ENCODE data around the gene TYMS.

Gene TYMS

GRCh38 chr18:644395-645004, 13.0 kb upstream of the TYMS start:
- no peak for DNase-seq (ENCODE audit: low read depth in 2 of 2)

DNA sequence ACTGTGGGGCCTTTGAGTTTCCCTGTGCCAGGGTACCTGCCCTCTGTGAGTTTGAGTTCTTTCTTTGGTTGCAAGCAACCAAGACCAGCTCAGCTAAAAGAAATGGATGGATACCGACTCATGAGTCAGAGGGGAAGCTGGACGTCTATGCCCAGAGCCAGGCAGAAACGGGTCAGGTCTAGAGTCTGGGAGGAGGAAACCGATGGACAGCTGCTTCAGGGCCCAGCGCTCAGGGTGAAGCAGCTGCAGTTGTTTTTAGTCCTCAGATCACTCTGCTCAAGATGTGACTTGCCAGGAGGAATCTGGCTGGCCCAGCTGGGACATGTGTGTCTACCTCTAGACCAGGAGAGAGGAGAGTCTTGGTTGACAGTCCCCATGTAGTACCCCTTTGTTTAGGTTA, 10.1 kb upstream of the TYMS start:
- DNase-seq (ENCODE audit: low read depth in 2 of 2): no peak

GRCh38 chr18:649341-649740, 8.1 kb upstream of the TYMS start:
- no peak for DNase-seq (ENCODE audit: low read depth in 2 of 2)

GRCh38 chr18:650428-650858, 7.0 kb upstream of the TYMS start:
- DNase-seq (ENCODE audit: low read depth in 2 of 2): no peak

DNA sequence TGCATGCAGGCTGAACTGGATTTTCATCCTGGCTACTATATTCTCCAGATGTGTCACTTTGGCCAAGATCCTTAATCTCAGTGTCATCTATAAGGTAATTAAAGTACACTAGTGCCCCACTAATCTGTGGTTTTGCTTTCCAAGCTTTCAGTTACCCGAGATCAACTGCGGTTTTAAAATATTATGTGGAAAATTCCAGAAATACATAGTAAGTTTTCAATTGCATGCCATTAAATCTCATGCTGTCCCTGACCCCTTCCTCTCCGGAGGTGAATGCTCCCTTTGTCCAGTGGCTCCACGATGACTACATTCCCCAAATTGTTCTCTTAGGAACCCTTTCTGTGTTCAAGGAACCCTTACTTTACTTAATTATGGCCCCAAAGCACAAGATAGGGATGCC, 5.3 kb upstream of the TYMS start:
- DNase-seq (ENCODE audit: low read depth in 2 of 2): no peak

DNA sequence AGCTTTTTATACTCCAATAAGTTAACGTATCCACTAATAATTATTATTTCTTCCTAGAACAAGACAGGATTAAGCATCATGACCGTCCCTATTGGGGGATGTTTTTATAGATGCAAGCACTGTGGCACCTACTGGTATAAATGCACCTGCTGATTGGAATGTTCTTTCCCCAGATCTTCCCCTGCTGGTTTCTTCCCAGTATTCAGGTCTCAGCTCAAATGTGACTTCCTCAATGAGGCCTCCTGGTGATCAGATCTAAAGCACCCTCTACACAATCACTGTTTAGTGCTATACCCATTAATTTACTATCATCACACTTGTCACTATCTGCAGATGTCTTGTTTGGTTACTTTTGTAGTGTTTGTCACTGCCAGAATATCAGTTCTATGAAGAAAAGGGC, 3.9 kb upstream of the TYMS start:
- no peak for DNase-seq (ENCODE audit: low read depth in 2 of 2)

DNA sequence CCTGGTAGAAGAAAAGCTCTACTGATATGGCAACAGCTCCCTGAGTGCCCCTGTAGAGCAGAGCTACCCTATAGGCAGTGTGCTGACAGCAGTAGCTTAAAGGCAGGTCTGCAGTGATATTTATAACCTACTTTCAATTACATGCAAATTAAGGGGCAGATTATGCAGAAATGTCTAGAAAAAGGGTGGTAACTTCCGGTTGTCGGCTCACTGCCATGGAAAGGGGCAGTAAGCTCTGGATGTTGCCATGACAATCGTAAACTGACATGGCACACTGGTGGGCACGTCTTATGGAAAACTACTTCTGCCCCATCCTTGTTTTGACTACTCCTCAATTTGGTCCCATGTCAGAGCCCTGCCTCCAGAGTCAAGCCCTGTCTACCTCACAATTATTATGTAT, 2.9 kb upstream of the TYMS start:
- DNase-seq (ENCODE audit: low read depth in 2 of 2): no peak

- DNase-seq (ENCODE audit: low read depth in 2 of 2): no peak
These were observed 2.0 kb upstream of the TYMS start for GRCh38 chr18:655445-655844.

DNA sequence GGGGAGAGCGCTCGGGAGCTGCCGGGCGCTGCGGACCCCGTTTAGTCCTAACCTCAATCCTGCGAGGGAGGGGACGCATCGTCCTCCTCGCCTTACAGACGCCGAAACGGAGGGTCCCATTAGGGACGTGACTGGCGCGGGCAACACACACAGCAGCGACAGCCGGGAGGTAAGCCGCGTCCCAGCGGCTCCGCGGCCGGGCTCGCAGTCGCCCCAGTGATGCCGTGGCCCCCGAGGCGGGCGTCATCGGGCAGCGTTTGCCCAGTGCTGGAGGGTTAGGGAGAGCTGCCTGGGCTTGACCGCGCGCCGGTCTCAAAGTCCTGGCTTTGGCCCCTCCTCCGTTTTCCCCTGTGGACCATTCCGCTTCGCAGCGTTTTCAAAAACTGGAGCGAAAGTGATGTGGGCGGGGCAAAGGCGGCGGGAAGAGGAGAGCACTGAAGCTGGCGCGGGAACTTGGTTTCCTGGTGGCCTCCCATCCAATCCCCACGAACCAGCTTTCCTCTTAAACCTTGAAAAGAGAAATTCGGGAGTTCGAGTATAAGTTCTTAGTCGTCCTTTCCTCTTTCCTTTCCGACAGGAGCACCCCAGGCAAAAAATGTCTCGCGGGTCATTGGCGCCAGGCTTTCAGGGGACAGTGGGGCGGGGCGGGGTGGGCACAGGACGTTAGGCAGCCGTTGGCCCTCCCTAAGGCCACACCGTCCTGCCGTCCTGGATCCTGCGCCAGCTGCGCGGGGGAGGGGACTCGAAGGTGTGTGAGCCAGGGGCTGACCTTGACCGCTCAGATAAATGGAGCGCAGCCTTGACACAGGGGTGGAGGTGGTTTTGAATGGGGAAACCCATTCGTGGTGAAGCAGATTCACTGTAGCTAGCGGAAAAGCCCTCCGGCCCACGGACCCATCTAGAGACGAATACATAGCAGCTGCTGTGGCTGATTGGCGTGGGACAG, 821 bp downstream of the TYMS start:
- peak; percentile 66 to 75 for DNase-seq (ENCODE audit: low read depth in 2 of 2)

- no peak for DNase-seq (ENCODE audit: low read depth in 2 of 2)
These were observed 1.6 kb downstream of the TYMS start for GRCh38 chr18:658947-659533.

- no peak for DNase-seq (ENCODE audit: low read depth in 2 of 2)
These were observed 2.1 kb downstream of the TYMS start for GRCh38 chr18:659597-659996.

DNA sequence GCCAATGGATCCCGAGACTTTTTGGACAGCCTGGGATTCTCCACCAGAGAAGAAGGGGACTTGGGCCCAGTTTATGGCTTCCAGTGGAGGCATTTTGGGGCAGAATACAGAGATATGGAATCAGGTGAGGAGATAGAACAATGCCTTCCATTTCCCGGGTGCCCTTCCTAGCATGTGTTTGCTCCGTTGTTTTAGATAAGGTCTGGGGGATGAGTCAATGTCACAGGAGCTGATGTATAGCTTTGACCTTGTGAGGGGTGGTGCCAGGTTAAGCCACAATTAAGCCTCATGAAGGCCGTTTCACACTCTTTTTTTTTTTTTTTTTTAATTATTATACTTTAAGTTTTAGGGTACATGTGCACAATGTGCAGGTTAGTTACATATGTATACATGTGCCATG, 4.7 kb downstream of the TYMS start:
- no peak for DNase-seq (ENCODE audit: low read depth in 2 of 2)

DNA sequence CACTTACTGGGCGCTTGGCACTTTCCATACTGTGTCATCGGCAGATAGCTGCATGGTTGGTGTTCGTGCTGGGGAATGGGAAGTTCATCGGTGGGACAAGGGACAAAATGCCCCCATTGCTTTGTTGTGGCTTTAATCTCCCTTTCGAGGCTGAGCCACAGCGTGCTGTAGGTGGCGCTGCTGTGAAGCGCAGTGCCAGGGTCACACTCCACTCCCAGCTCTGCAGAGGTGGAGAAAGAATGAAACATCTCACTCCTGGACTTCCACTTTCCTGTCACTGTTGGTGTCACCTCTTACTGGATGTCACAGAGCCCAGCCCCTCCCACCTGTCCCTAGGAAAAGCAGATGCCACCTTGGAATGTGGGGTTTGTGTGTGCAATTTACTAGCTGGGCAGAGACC, 8.7 kb downstream of the TYMS start:
- no peak for DNase-seq (ENCODE audit: low read depth in 2 of 2)

DNA sequence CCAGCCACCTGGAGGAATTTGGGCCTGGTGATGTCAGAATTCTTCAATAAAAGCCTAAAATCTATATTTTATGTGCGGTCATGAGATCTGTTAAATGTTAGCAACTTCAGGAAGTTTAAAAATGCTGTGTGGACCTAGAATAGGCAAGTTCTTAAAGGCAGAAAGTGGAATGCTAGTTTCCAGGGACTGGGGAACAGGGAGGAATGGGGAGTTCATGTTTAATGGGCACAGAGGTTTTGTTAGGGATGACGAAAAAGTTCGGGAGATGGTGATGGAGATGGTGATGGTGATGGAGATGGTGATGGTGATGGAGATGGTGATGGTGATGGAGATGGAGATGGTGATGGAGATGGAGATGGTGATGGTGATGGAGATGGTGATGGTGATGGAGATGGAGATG, 9.2 kb downstream of the TYMS start:
- no peak for DNase-seq (ENCODE audit: low read depth in 2 of 2)

DNA sequence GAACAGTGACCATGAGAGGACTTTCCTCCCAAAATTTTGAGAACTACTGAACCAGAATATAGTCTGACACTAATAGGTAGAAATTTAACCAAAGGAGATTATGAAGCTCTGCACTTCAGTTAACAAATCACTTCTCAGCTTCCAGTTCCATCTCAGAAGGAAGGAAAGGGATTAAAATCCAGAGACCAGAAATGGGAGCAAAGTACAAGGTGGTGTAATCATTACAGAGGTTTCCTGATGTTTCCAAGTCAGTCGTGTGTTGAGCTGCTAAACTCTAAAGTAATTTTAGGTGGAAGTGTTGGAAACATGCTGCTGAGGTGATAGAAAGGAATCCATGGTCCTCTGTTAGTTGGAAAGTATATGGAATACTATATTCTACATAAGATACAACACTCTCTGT, 10.8 kb downstream of the TYMS start:
- no peak for DNase-seq (ENCODE audit: low read depth in 2 of 2)

GRCh38 chr18:669077-669476, 11.6 kb downstream of the TYMS start:
- no peak for DNase-seq (ENCODE audit: low read depth in 2 of 2)

- no peak for DNase-seq (ENCODE audit: low read depth in 2 of 2)
These were observed 13.1 kb downstream of the TYMS start for GRCh38 chr18:670522-670921.

DNA sequence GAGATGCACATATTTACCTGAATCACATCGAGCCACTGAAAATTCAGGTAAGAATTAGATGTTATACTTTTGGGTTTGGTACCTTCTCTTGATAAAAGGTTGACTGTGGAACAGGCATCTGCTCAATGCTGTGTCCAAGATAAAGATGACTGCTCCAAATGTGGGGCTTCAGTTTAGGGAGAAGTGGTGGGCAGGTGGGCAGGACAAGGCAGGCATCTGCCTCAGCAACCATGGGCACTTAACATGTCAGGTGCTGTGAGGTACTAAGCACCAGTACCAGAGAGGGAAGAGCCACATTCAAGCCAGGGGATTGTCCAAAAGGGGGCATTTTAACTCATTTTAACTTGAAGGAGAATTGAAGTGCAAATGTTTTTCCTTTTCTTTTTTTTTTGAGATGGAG, 14.0 kb downstream of the TYMS start:
- DNase-seq (ENCODE audit: low read depth in 2 of 2): no peak

GRCh38 chr18:673317-673716, 15.9 kb downstream of the TYMS start:
- no peak for DNase-seq (ENCODE audit: low read depth in 2 of 2)

GRCh38 chr18:673769-674168, 16.3 kb downstream of the TYMS start:
- DNase-seq (ENCODE audit: low read depth in 2 of 2): no peak

DNA sequence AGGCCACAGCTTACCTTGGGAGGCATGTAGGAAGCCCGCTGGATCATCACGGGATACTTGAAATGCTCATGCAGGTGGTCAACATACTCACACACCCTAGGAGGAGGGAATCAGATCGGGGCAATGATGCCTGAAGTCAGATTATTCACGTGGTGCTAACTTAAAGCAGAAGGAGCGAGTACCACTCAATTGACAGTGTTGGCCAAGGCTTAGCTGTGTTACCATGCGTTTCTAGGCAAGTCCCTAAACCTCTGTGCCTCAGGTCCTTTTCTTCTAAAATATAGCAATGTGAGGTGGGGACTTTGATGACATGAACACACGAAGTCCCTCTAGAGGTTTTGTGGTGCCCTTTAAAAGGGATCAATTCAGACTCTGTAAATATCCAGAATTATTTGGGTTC, 17.9 kb downstream of the TYMS start:
- no peak for DNase-seq (ENCODE audit: low read depth in 2 of 2)

GRCh38 chr18:676069-676468, 18.6 kb downstream of the TYMS start:
- DNase-seq (ENCODE audit: low read depth in 2 of 2): no peak

DNA sequence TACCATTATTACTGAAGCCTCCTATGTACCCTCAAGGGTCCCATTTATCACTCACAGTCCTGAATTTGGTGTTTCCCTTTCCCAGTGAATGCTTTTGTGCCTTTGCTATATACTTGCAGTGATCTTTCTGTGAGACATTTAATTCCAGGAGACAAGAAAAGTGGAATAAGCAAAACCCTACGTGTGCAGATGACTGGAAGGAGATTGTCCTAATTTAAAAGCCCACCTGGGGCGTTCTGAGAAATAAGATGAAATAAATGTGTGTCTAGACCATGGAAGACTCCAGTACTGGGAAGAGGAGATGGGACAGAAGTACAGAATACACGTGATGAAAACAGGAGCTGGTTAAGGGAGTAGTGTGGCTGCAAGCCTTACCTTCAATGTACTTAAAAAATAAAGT, 19.3 kb downstream of the TYMS start:
- no peak for DNase-seq (ENCODE audit: low read depth in 2 of 2)

Measured in stimulated activated CD4-positive, alpha-beta T cell treated with anti-CD3 and anti-CD28 coated beads, Interleukin-4, amount 100 ng/mL, for 48 hours (primary cell).